A549 (cell line): ENCODE measurements around the gene NUDC. TPM values are rescaled to one million over a fixed set of nuclear protein-coding genes. Genes with fewer than 3 reads are reported as not detected.

Source experiments
- ATAC-seq, 2 experiments: fragments of 200-7000 bp in 1 of 2; fragments of >200 bp in 1 of 2; cut with Nextera tagmentation in 1 of 2; cut with Tn5 transposase in 1 of 2; 3 replicates each; pipeline versions ENCODE4 v1.8.0 to v1.9.1; 2018 to 2020; ENCODE audit warnings: mild to moderate bottlenecking in 1 of 2, moderate library complexity in 1 of 2
- CTCF ChIA-PET: fragments of 300-600 bp; sonication (Branson Sonifier 250); formaldehyde crosslinking; extraction: SDS; loops from one replicate; lab custom pipeline; 2021; ENCODE audit warnings: antibody characterized with exemption, inconsistent platforms; lab: Yijun Ruan, JAX
- POLR2A ChIA-PET: fragments of 350-600 bp; formaldehyde crosslinking; extraction: SDS; loops from one replicate; lab custom pipeline; 2021; ENCODE audit warnings: antibody characterized with exemption, inconsistent platforms; lab: Yijun Ruan, JAX
- DNase-seq, 2 experiments: peaks; one replicate each; pipeline versions ENCODE4 v3.0.0 to v3.0.0-alpha.2; 2011 to 2016; ENCODE audit warnings: low read depth in 1 of 2, low spot score in 1 of 2
- FAIRE-seq: peaks from 2 replicates; lab custom pipeline; 2011; peaks lifted over from hg19 to GRCh38; lab: Jason Lieb, UNC
- H3K27ac ChIP-seq, 2 experiments: fragments of >200 bp; sonication (Bioruptor Twin); formaldehyde crosslinking; 3 replicates each; pipeline ENCODE4 v1.5.1; 2016 to 2017
- H3K4me1 ChIP-seq: fragments of >200 bp; sonication (Bioruptor Twin); formaldehyde crosslinking; 3 replicates; pipeline ENCODE4 v1.6.1; 2016
- H3K4me2 ChIP-seq: fragments of >200 bp; sonication (Bioruptor Twin); formaldehyde crosslinking; 3 replicates; pipeline ENCODE4 v1.6.1; 2016
- H3K4me3 ChIP-seq: fragments of >200 bp; sonication (Bioruptor Twin); formaldehyde crosslinking; 3 replicates; pipeline ENCODE4 v1.5.1; 2016
- H3K9me3 ChIP-seq: fragments of >200 bp; sonication (Bioruptor Twin); formaldehyde crosslinking; 3 replicates; pipeline ENCODE4 v1.6.1; 2016
- BHLHE40 ChIP-seq: IDR thresholded peaks from 2 replicates; pipeline ENCODE4 v1.6.1; 2012; ENCODE audit warnings: low read depth, low read length, inconsistent platforms
- CEBPB ChIP-seq, 2 experiments: fragments of >200 bp in 1 of 2; sonication (Bioruptor Twin) in 1 of 2; formaldehyde crosslinking in 1 of 2; IDR thresholded peaks; 2 replicates each; pipeline ENCODE4 v1.6.1; 2012 to 2016
- ELK1 ChIP-seq: fragments of 150-350 bp; IDR thresholded peaks from 2 replicates; pipeline ENCODE4 v1.6.1; 2014; ENCODE audit warnings: low read depth, mild to moderate bottlenecking, low read length
- EP300 ChIP-seq, 2 experiments: fragments of >200 bp; sonication (Bioruptor Twin); formaldehyde crosslinking; IDR thresholded peaks; 2 replicates in 1 of 2; 3 replicates in 1 of 2; pipeline ENCODE4 v1.6.1; 2016 to 2017
- ESRRA ChIP-seq: fragments of 150-350 bp; IDR thresholded peaks from 2 replicates; pipeline ENCODE4 v1.6.1; 2014; ENCODE audit warnings: mild to moderate bottlenecking, low read length, borderline replicate concordance
- GATA3 ChIP-seq: IDR thresholded peaks from 2 replicates; pipeline ENCODE4 v1.6.1; 2012; ENCODE audit warnings: borderline replicate concordance
- HES2 ChIP-seq: fragments of >200 bp; sonication (Bioruptor Twin); formaldehyde crosslinking; IDR thresholded peaks from 2 replicates; pipeline ENCODE4 v1.6.1; 2016
- HEYL ChIP-seq: fragments of 250-450 bp; sonication (Bioruptor Pico); IDR thresholded peaks from 2 replicates; pipeline ENCODE4 v1.8.0; 2021; ENCODE audit warnings: mild to moderate bottlenecking, moderate library complexity
- HOXB13 ChIP-seq: fragments of 250-450 bp; sonication (Bioruptor Pico); IDR thresholded peaks from 2 replicates; pipeline ENCODE4 v1.5.0; 2020; ENCODE audit warnings: low read depth, mild to moderate bottlenecking, moderate library complexity
- KDM1A ChIP-seq: fragments of 200-600 bp; sonication (generic); IDR thresholded peaks from 2 replicates; pipeline ENCODE4 v1.6.1; 2016; ENCODE audit warnings: low read depth, mild to moderate bottlenecking
- MAX ChIP-seq: IDR thresholded peaks from 2 replicates; pipeline ENCODE4 v1.6.1; 2012
- POLR2AphosphoS2 ChIP-seq: conservative IDR thresholded peaks from 2 replicates; pipeline ENCODE4 v1.6.1; 2012; ENCODE audit warnings: low read length, improper control_type of control experiment, inconsistent platforms
- RARB ChIP-seq: fragments of 250-450 bp; sonication (Bioruptor Pico); IDR thresholded peaks from 2 replicates; pipeline ENCODE4 v1.8.0; 2021; ENCODE audit warnings: mild to moderate bottlenecking, moderate library complexity
- SMC3 ChIP-seq: fragments of >200 bp; sonication (Bioruptor Twin); formaldehyde crosslinking; IDR thresholded peaks from 3 replicates; pipeline ENCODE4 v1.6.1; 2018; ENCODE audit warnings: inconsistent platforms
- USF2 ChIP-seq: fragments of 450-650 bp; IDR thresholded peaks from 2 replicates; pipeline ENCODE4 v1.6.1; 2014; ENCODE audit warnings: antibody characterized with exemption
- ZFP36 ChIP-seq: fragments of 450-650 bp; IDR thresholded peaks from 2 replicates; pipeline ENCODE4 v1.6.1; 2014; ENCODE audit warnings: borderline replicate concordance; ENCODE audit not compliant: partially characterized antibody
- WGBS: methylation state at CpG from one replicate; pipeline ENCODE4 v1.1.6; 2017; ENCODE audit errors: missing lambda C conversion rate; 5-methylcytosine and 5-hydroxymethylcytosine counted together
- polyA plus RNA-seq, 4 experiments: library from polyadenylated mRNA; depleted of rRNA in 3 of 4; stranded (reverse); fragments of >200 nt; fragmentation: RNase III in 1 of 4; extraction: RNeasy Plus Mini Kit Qiagen cat#74134 plus additional on column Dnase treatment in 1 of 4; gene quantifications; 2 replicates in 3 of 4; 3 replicates in 1 of 4; pipeline ENCODE4 v1.2.3, GENCODE V29; 2011 to 2017
- TF ChIP-seq, protein P1 (sequence below): fragments of 250-450 bp; sonication (Bioruptor Pico); IDR thresholded peaks from 2 replicates; pipeline ENCODE4 v1.5.0; 2020; ENCODE audit warnings: low read depth, mild to moderate bottlenecking, moderate library complexity
- TF ChIP-seq, protein P2 (sequence below): IDR thresholded peaks from 2 replicates; pipeline ENCODE4 v1.6.1; 2012; ENCODE audit warnings: low read depth, borderline replicate concordance
- TF ChIP-seq, protein P3 (sequence below): IDR thresholded peaks from 2 replicates; pipeline ENCODE4 v1.6.1; 2012
- TF ChIP-seq, protein P4 (sequence below): fragments of 250-450 bp; sonication (Bioruptor Pico); IDR thresholded peaks from 2 replicates; pipeline ENCODE4 v1.5.0; 2021; ENCODE audit warnings: mild to moderate bottlenecking, moderate library complexity, borderline replicate concordance

NUDC gene
- polyA plus RNA-seq, 2 of the 4 experiments (the other 2 are of a cell fraction) = 79.0 to 133 TPM

DNA sequence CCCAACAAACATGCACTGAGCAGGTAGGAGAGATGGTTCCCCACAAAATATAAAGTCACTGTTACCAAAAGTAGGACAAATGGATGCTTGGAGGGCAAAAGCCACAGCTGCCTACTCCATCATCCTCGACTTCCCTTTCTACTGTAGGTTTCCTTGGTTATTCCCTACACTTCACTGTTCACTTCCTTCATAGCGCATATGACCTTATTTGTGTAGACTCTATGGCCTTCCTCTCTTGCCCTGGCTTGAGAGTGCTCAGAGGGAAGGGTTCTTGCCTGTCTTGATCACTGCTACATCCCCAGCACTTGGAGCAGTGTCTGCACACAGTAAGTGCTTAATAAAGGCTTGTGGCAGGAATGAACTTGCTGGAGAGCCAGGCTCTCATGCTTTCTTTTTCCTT is 57.4 kb downstream of the NUDC start:
- CTCF ChIA-PET = interaction anchor here (0.6 to 5.3 kb wide), 2 partner anchors 11 to 71 kb away, joined by 3 to 38 read pairs; no protein-coding TSS in a partner anchor
- no peak overlapping the region for H3K4me3 ChIP-seq
- 84% methylated on average over 2 of the region's 2 CpGs for WGBS
- ATAC-seq (no peak), DNase-seq (no peak), FAIRE-seq (no peak)
- no peak overlapping the region for H3K27ac ChIP-seq
- POLR2A ChIA-PET = no interaction called here
- H3K4me2 ChIP-seq = no peak overlapping the region
- no peaks in the 10 kb centered on the region for H3K9me3 ChIP-seq
- no peaks in the 10 kb centered on the region; the same call in 2 of the 3 replicates for H3K4me1 ChIP-seq
- TF ChIP-seq, protein P1, sequence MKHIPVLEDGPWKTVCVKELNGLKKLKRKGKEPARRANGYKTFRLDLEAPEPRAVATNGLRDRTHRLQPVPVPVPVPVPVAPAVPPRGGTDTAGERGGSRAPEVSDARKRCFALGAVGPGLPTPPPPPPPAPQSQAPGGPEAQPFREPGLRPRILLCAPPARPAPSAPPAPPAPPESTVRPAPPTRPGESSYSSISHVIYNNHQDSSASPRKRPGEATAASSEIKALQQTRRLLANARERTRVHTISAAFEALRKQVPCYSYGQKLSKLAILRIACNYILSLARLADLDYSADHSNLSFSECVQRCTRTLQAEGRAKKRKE (CRISPR knock-in tag) = no peak
- TF ChIP-seq ESRRA = no peak
- TF ChIP-seq, protein P2, sequence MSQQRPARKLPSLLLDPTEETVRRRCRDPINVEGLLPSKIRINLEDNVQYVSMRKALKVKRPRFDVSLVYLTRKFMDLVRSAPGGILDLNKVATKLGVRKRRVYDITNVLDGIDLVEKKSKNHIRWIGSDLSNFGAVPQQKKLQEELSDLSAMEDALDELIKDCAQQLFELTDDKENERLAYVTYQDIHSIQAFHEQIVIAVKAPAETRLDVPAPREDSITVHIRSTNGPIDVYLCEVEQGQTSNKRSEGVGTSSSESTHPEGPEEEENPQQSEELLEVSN = no peak
- no peak for TF ChIP-seq GATA3
- no peak for TF ChIP-seq HOXB13 (CRISPR knock-in tag)
- TF ChIP-seq BHLHE40 = no peak
- no peak for TF ChIP-seq MAX
- TF ChIP-seq, protein P3, sequence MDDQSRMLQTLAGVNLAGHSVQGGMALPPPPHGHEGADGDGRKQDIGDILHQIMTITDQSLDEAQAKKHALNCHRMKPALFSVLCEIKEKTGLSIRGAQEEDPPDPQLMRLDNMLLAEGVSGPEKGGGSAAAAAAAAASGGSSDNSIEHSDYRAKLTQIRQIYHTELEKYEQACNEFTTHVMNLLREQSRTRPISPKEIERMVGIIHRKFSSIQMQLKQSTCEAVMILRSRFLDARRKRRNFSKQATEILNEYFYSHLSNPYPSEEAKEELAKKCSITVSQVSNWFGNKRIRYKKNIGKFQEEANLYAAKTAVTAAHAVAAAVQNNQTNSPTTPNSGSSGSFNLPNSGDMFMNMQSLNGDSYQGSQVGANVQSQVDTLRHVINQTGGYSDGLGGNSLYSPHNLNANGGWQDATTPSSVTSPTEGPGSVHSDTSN = no peak
- TF ChIP-seq HEYL (CRISPR knock-in tag) = no peak

DNA sequence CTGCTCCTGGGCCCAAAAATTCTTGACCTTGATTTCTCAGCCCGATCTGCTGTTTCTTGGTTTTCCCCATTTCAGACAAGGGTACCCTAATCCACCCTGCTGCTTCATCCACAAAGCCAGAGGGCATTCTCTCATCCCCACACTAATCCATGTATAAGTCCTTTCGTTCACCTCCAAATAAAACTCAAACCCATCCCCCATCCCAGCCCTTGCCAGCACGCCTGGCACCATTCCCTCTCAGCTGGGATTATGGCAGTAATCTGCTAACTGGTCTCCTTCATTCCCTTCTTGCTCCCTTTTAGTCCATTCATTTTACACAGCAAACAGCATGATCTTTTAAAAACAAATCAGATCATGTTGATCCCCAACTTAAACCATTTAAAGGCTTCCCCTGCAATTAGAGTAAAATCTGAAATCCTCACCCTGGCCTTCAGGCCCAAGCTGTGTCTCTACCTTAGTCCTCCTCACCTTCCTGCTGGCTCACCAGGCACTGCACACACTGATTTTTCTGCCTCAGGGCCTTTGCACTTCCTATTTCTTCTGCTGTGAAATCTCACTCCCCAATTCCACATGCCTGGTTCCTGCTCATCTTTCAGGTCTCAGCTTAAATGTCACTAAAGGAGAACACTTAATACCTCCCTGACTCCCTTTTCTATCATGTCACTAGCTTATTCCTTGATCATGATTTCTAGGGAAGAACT is 59.8 kb downstream of the NUDC start:
- Histone ChIP-seq H3K4me3 (no peak overlapping the region), H3K4me2 (no peak overlapping the region), H3K4me1 (no peaks in the 10 kb centered on the region; the same call in 2 of the 3 replicates), H3K9me3 (no peaks in the 10 kb centered on the region)
- CTCF ChIA-PET = interaction anchor here (1.2 to 2.9 kb wide), 3 partner anchors 12 to 16 kb away, joined by 3 to 26 read pairs (median 4); no protein-coding TSS in a partner anchor
- 93% methylated on average over 3 of the region's 3 CpGs for WGBS
- FAIRE-seq = no peak
- no peak for ATAC-seq
- TF ChIP-seq ZFP36 (no peak), KDM1A (peak; percentile 66; the same call in 1 of the 2 replicates)
- TF ChIP-seq, all 56 proteins: peak for 1
- DNase-seq = no peak
- H3K27ac ChIP-seq = peak overlapping the region in 1 of 2 experiments; percentile 61; a peak in 3 of 6 replicates
- POLR2A ChIA-PET = interaction anchor here (2.2 kb wide), 1 partner anchor 12 kb away, joined by 7 read pairs; the partner anchor contains the start of gene TRNP1

DNA sequence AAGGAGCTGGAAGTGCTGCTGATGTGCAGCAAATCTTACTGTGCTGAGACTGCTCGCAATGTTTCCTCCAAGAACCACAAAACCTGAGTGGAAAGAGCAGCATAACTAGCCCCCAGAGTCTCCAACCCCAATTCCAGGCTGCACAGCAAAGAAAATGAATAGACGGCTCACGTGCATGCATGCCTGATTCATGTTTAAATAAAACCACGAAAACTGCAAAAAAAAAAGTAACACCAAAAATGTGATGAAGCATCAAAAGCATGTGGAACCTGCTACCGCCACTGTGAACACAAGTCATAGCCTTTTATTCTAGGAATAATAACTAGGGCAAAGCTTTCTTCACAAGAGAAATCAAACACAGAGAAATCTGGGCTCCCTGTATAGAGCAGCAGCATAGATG is 62.3 kb downstream of the NUDC start:
- Histone ChIP-seq H3K4me1 (peaks cover 6% of the 10 kb centered on the region), H3K4me3 (no peak overlapping the region), H3K27ac (peak overlapping the region in 1 of 2 experiments; percentile 27; a peak in 3 of 6 replicates), H3K4me2 (no peak overlapping the region), H3K9me3 (no peaks in the 10 kb centered on the region)
- DNase-seq (no peak), FAIRE-seq (no peak)
- POLR2A ChIA-PET = no interaction called here
- WGBS = 82% methylated on average over 5 of the region's 5 CpGs
- no peak for TF ChIP-seq KDM1A
- no peak for TF ChIP-seq ELK1
- no peak for TF ChIP-seq SMC3
- no peak for TF ChIP-seq CEBPB (IDR thresholded peaks at IDR 0.05)
- no peak for TF ChIP-seq EP300 (IDR thresholded peaks at IDR 0.05)
- no peak for TF ChIP-seq RARB (CRISPR knock-in tag)
- TF ChIP-seq HES2 = no peak
- no peak for TF ChIP-seq POLR2AphosphoS2
- TF ChIP-seq, protein P4, sequence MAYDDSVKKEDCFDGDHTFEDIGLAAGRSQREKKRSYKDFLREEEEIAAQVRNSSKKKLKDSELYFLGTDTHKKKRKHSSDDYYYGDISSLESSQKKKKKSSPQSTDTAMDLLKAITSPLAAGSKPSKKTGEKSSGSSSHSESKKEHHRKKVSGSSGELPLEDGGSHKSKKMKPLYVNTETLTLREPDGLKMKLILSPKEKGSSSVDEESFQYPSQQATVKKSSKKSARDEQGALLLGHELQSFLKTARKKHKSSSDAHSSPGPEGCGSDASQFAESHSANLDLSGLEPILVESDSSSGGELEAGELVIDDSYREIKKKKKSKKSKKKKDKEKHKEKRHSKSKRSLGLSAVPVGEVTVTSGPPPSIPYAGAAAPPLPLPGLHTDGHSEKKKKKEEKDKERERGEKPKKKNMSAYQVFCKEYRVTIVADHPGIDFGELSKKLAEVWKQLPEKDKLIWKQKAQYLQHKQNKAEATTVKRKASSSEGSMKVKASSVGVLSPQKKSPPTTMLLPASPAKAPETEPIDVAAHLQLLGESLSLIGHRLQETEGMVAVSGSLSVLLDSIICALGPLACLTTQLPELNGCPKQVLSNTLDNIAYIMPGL = no peak
- TF ChIP-seq USF2 = no peak
- TF ChIP-seq, protein P3 = no peak
- TF ChIP-seq, all 56 proteins: peak for 0
- no peak for ATAC-seq
- CTCF ChIA-PET = interaction anchor here (0.6 to 6.5 kb wide), 3 partner anchors 14 to 547 kb away, joined by 3 to 78 read pairs (median 3); no protein-coding TSS in a partner anchor
